Neural cell (in vitro differentiated cells): ENCODE measurements around the gene ZCWPW1. TPM values are rescaled to one million over a fixed set of nuclear protein-coding genes. Genes with fewer than 3 reads are reported as not detected.
"Not testable (repeated sequence)": the region's sequence is repeated elsewhere in the genome, so short reads cannot be mapped to it uniquely, and the experiment has no call there.

Source experiments
- H2AFZ ChIP-seq: fragments of 200-600, 300-800 bp; sonication (generic), shearing (Covaris generic); 2 replicates; pipeline ENCODE4 v1.6.0; 2014; ENCODE audit warnings: low read depth, mild to moderate bottlenecking, antibody characterized with exemption, low read length, moderate library complexity
- H3F3A ChIP-seq: fragments of 200-600 bp; shearing (Covaris generic); 2 replicates; pipeline ENCODE4 v1.6.1; 2016; ENCODE audit warnings: mild to moderate bottlenecking, moderate library complexity, mixed read lengths, antibody characterized with exemption, low read length; ENCODE audit not compliant: insufficient read depth, poor library complexity, severe bottlenecking
- H3K27ac ChIP-seq: fragments of 200-600, 300-800 bp; sonication (generic), shearing (Covaris generic); 2 replicates; pipeline ENCODE4 v1.5.1; 2014; ENCODE audit warnings: mild to moderate bottlenecking, low read length, moderate library complexity
- H3K27me3 ChIP-seq: fragments of 300-800, 200-600 bp; sonication (generic), shearing (Covaris generic); 2 replicates; pipeline ENCODE4 v1.6.0; 2014; ENCODE audit warnings: mild to moderate bottlenecking, low read depth, low read length, moderate library complexity; ENCODE audit not compliant: insufficient read depth
- H3K36me3 ChIP-seq: fragments of 300-800, 200-600 bp; sonication (generic), shearing (Covaris generic); 2 replicates; pipeline ENCODE4 v1.5.1; 2014; ENCODE audit warnings: mild to moderate bottlenecking, antibody characterized with exemption, low read length, moderate library complexity; ENCODE audit not compliant: insufficient read depth
- H3K4me2 ChIP-seq: fragments of 300-800, 200-600 bp; sonication (generic), shearing (Covaris generic); 2 replicates; pipeline ENCODE4 v1.6.0; 2014; ENCODE audit warnings: mild to moderate bottlenecking, low read length
- H3K4me3 ChIP-seq: fragments of 300-800, 200-600 bp; sonication (generic), shearing (Covaris generic); 2 replicates; pipeline ENCODE4 v1.5.1; 2014; ENCODE audit warnings: mild to moderate bottlenecking, low read length, moderate library complexity
- H3K79me2 ChIP-seq: fragments of 200-600 bp; shearing (Covaris generic); replicated peaks from 2 replicates; pipeline ENCODE4 v1.6.0; 2014; ENCODE audit warnings: mild to moderate bottlenecking, low read length, moderate library complexity; ENCODE audit not compliant: insufficient read depth
- H3K9ac ChIP-seq: fragments of 300-800, 200-600 bp; sonication (generic), shearing (Covaris generic); 2 replicates; pipeline ENCODE4 v1.6.1; 2016; ENCODE audit warnings: mild to moderate bottlenecking, low read length, mixed read lengths
- H3K9me2 ChIP-seq: fragments of 200-600 bp; shearing (Covaris generic); 2 replicates; pipeline ENCODE4 v1.6.1; 2016; ENCODE audit warnings: mild to moderate bottlenecking, low read length, mixed read lengths; ENCODE audit not compliant: insufficient read depth
- H3K9me3 ChIP-seq: fragments of 200-600, 300-800 bp; sonication (generic), shearing (Covaris generic); 2 replicates; pipeline ENCODE4 v1.6.1; 2016; ENCODE audit warnings: mild to moderate bottlenecking, mixed run types, low read length, moderate library complexity, mixed read lengths
- H4K20me1 ChIP-seq: fragments of 200-600 bp; shearing (Covaris generic); 2 replicates; pipeline ENCODE4 v1.6.1; 2016; ENCODE audit warnings: mild to moderate bottlenecking, mixed run types; ENCODE audit not compliant: insufficient read depth
- CTCF ChIP-seq: fragments of 450-650 bp; IDR thresholded peaks from 2 replicates; pipeline ENCODE4 v1.5.1; 2014; ENCODE audit warnings: antibody characterized with exemption, mild to moderate bottlenecking, moderate library complexity; ENCODE audit not compliant: poor library complexity, severe bottlenecking
- EP300 ChIP-seq: fragments of 450-650 bp; conservative IDR thresholded peaks from 2 replicates; pipeline ENCODE4 v1.6.1; 2014; ENCODE audit warnings: antibody characterized with exemption, mild to moderate bottlenecking, moderate library complexity; ENCODE audit not compliant: poor library complexity, severe bottlenecking
- EZH2 ChIP-seq: fragments of 200-600, 300-800 bp; shearing (Covaris generic), sonication (generic); IDR thresholded peaks from 2 replicates; pipeline ENCODE4 v1.6.1; 2014; ENCODE audit warnings: antibody characterized with exemption, low read length, borderline replicate concordance, mild to moderate bottlenecking; ENCODE audit not compliant: insufficient read depth, poor library complexity, severe bottlenecking
- MXI1 ChIP-seq: fragments of 450-650 bp; conservative IDR thresholded peaks from 2 replicates; pipeline ENCODE4 v1.6.1; 2014; ENCODE audit warnings: antibody characterized with exemption, mild to moderate bottlenecking; ENCODE audit not compliant: poor library complexity, severe bottlenecking
- POLR2AphosphoS5 ChIP-seq: IDR thresholded peaks from 2 replicates; pipeline ENCODE4 v1.6.1; 2012
- RAD21 ChIP-seq: fragments of 450-650 bp; conservative IDR thresholded peaks from 2 replicates; pipeline ENCODE4 v1.6.1; 2014; ENCODE audit warnings: antibody characterized with exemption, mild to moderate bottlenecking, moderate library complexity
- REST ChIP-seq: IDR thresholded peaks from 2 replicates; pipeline ENCODE4 v1.6.1; 2012; ENCODE audit warnings: borderline replicate concordance
- SMC3 ChIP-seq: fragments of 450-650 bp; conservative IDR thresholded peaks from 2 replicates; pipeline ENCODE4 v1.6.1; 2014; ENCODE audit warnings: antibody characterized with exemption, mild to moderate bottlenecking, moderate library complexity; ENCODE audit not compliant: poor library complexity
- TAF1 ChIP-seq: IDR thresholded peaks from 2 replicates; pipeline ENCODE4 v1.6.1; 2012; ENCODE audit warnings: low read depth
- polyA plus RNA-seq: library from polyadenylated mRNA; depleted of rRNA; stranded (reverse); fragments of >200 nt; gene quantifications from 2 replicates; pipeline ENCODE4 v1.2.3, GENCODE V29; 2014

The ZCWPW1 gene
- polyA plus RNA-seq, 1 donor from 2014 or later = 6.8 TPM

GRCh38 chr7:100367251-100367620, 61.3 kb downstream of the ZCWPW1 start:
- Histone ChIP-seq H3K27me3 (no peaks in the 10 kb centered on the region), H3K4me2 (no peak overlapping the region), H3F3A (no peaks in the 10 kb centered on the region), H3K36me3 (no peaks in the 10 kb centered on the region), H3K9ac (no peak overlapping the region), H3K9me2 (no peaks in the 10 kb centered on the region), H4K20me1 (no peaks in the 10 kb centered on the region), H3K4me3 (no peak overlapping the region), H2AFZ (no peak overlapping the region), H3K27ac (no peak overlapping the region), H3K9me3 (no peaks in the 10 kb centered on the region), H3K79me2 (no peaks in the 10 kb centered on the region)
- no peak for TF ChIP-seq MXI1
- no peak for TF ChIP-seq CTCF
- TF ChIP-seq SMC3 = no peak
- TF ChIP-seq EZH2 = no peak
- TF ChIP-seq REST = no peak
- TF ChIP-seq RAD21 = no peak
- TF ChIP-seq EP300 = no peak
- no peak for TF ChIP-seq POLR2AphosphoS5

- Histone ChIP-seq H4K20me1 (no peaks in the 10 kb centered on the region), H2AFZ (no peak overlapping the region), H3K9me3 (no peaks in the 10 kb centered on the region), H3K36me3 (no peaks in the 10 kb centered on the region), H3K9me2 (no peaks in the 10 kb centered on the region), H3K4me3 (no peak overlapping the region), H3K79me2 (no peaks in the 10 kb centered on the region), H3K9ac (no peak overlapping the region), H3F3A (no peaks in the 10 kb centered on the region), H3K27me3 (no peaks in the 10 kb centered on the region), H3K4me2 (no peak overlapping the region), H3K27ac (no peak overlapping the region)
- TF ChIP-seq TAF1 = no peak
- no peak for TF ChIP-seq MXI1
- no peak for TF ChIP-seq EP300
- no peak for TF ChIP-seq REST
These were observed 61.9 kb downstream of the ZCWPW1 start for GRCh38 chr7:100366411-100367250.

- H2AFZ ChIP-seq, H3K9me3 ChIP-seq, H3F3A ChIP-seq, H3K79me2 ChIP-seq, H3K9ac ChIP-seq, H3K9me2 ChIP-seq, H3K36me3 ChIP-seq, H3K4me2 ChIP-seq, H3K4me3 ChIP-seq, H4K20me1 ChIP-seq, H3K27me3 ChIP-seq, H3K27ac ChIP-seq: not testable (repeated sequence)
These were observed 62.5 kb downstream of the ZCWPW1 start for GRCh38 chr7:100365998-100366367.
